HS-5 (cell line): ENCODE data around the gene HSPA1L.

ENCODE experiments used
- DNase-seq: peaks from one replicate; pipeline ENCODE4 v3.0.0-alpha.2; 2012; ENCODE audit warnings: low read depth

Gene HSPA1L

DNA sequence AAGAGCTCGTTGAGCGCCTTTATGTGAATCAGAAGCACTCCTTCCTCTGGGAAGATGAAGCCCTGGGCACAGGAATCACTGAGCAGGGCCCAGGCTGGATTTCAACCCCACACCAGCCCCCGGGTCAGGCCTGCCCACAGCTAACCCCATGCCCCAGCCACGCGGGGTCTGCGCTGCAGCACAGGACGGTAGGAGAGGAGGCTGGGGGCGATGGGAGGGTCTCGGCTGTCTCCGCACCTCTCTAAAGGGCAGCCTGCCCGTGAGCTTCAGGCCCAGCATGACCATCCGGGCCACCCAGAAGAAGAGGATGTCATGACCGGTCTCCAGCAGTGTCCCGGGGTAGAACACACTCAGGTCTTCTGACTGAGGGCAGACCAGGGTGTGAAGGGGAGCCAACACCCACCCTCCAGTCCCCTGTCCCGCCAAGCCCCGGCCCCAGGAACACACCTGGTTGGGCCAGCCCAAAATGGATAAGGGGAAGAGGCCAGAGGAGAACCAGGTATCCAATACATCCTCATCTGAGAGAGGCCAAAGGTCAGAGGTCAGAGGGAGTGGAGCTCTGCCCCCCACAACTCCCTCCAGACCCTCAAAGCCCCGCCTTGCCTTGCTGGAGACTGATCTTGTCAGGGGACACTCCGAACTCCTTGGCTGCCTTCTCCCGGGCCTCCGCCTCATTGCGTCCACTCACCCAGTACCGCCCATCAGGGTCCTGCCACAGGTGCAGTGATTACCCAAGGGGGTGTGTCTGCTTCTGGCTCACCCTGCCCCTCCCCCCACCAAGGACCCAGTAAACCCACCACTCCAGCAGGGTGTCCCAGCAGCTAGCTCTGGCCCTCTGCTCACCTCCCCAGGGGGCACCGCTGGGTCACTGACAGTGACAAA is 33.6 kb downstream of the HSPA1L start:
- no peak for DNase-seq

GRCh38 chr6:31780507-31781243 is 34.4 kb downstream of the HSPA1L start:
- no peak for DNase-seq

- DNase-seq, result no peak
Observed at GRCh38 chr6:31779908-31780307, 35.2 kb downstream of the HSPA1L start.

- DNase-seq, result no peak
Observed at GRCh38 chr6:31778999-31779885, 35.8 kb downstream of the HSPA1L start.

DNA sequence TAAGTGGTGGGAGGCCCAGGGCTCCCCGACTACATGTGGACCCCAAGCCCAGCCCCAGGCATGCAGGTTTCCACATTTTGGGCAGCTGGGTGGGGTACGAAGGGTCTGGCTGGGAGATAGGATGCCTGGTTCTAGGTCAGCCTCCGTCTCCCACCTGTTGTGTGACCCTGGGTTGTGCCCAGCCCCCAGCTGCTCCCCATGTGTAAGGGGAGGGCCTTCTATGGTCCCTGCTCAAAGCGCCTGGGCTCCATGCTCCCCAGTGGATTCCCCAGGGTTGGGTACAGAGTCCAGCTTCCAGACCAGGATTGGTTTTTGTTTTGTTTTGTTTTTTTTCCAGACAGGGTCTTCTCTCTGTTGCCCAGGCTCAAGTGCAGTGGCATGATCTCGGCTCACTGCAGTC is 36.9 kb downstream of the HSPA1L start:
- no peak for DNase-seq

DNA sequence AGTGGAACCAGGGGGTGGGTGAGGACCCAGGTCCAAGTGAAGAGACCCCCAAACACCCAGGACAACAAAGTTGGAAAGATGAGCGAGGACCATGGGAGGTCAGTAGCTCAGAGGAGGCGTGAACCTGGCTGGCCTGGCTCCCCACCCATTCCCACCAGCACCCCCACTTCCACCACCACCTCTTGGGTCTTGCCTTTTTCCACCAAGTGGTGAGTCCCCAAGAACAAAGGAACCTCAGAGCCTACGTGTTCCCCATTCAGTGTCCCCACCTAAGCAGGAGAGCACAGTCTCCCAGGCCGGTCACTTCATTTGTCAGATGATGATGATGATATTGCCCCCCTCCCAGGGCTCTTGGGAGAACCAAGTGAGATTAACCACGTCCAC is 37.4 kb downstream of the HSPA1L start:
- no peak for DNase-seq

DNA sequence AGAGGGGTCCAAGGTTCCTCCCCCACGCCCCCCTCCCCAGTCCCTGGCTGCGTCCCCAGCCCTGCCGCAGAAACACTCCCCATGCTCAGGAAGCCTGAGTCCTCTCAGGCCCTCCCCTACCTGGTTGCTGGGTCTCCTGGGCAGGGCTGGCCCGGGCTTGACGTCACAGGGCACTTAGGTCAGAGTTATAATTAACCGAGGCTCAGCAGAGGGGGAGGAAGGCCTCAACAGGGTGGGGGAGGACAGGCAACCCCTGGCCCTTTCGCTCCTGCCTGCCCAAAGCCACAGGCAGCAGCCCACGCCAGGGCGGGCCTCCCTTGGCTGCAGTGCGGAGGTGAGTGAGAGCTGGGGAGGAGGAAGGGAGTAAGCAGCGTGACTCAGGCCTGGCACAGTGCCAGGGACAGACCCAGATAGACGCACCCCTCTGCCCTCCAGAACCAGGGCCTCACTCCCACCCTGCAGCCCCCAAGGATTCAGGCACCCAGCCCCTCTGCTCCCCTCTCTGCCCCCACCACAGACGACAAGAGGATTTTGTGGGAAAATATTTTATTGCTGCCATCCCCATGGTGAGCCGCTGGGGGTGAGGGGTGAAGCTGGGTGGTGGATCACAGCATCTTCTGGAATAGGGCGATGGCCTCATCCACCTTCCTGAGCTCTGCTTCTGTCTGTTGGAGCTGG is 38.0 kb downstream of the HSPA1L start, which contains the start of gene VWA7:
VWA7 (minus strand) TSS at position 340 of the 678 bp plus-strand sequence. CDS start 549 bp downstream, outside the sequence.
- no peak for DNase-seq

DNA sequence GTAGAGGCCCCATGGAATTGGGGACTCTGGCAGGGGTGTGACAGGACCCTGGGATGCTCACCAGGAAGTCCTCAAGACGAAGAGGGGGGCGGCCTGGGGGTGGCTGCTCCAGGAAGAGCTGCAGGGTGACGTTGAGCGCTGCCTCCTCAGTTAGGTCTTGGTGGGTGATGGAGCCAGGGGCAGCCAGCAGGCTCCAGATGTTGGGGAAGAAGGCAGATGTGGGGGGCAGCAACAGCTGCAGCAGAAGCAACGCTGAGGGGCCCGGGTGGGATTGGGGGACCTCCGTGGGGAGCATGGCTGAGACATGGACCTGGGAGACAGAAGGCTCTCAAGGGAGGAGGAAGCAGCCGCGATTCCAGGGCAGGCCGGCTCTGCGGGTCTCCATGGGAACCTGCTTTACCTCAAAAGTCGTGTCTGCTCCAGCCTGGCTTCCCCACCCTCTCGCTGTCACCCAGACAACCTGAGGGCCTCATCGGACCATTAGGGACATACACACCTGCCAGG is 38.5 kb downstream of the HSPA1L start:
- DNase-seq, result no peak

DNA sequence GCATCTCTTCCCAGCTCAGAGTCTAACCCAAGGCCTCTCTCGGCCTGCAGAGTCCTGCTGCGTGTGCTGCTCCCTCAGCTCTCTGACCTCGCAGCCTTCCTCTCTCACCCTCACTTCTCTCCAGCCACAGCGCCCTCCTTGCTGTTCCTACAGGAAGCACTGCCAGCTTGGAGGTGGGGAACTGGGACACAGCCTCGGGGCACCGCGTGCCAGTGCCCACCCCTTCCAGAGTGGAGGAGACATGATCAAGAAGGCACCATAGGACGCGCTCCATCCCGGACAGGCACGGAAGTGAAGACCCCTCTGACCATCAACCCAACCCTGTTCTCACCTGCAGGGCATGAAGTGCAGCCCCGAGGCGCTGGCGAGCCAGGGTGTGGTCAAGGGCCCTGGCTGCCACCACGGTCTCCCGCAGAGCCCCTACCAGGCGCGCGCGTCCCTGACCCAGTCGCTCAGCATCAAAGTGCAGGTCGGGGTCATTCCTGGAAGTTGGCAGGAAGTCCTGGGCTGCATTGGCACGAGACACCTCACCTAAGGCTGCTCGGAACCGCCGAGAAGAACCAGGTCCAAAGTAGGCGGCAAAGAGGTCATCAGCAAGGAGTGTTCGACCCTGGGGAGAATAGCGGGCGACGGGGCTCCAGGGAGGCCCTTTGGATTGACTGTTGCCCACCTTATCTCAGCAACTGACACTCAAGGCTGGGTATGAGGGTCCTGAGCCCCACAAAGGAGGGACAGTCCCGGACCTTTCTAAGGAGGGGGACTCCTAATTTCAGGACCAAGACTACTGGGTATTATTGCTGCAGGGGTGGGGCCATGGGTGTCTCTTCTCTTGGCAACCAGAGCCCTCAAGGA is 39.2 kb downstream of the HSPA1L start:
- no peak for DNase-seq

- DNase-seq, result no peak
Observed at GRCh38 chr6:31775184-31775583, 39.9 kb downstream of the HSPA1L start.

GRCh38 chr6:31771992-31772358 is 43.1 kb downstream of the HSPA1L start:
- DNase-seq, result no peak

DNA sequence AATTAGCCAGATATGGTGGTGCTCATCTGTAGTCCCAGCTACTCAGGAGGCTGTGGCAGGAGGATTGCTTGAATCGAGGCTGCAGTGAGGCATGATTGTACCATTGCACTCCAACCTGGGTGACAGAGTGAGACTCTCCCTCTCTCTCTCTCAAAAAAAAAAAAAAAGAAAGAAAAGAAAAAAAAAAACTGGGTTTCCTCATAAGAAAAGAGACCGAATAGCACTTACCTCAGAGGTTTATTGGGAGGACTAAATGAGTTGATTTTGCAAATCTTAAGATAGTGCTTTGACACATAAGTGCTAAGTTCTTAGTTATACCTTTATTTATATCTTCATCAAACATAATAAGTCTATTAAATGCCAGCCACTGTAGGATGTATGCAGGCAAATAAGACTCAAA is 44.2 kb downstream of the HSPA1L start:
- no peak for DNase-seq

- no peak for DNase-seq
Observed at GRCh38 chr6:31769684-31770371, 45.3 kb downstream of the HSPA1L start.

DNA sequence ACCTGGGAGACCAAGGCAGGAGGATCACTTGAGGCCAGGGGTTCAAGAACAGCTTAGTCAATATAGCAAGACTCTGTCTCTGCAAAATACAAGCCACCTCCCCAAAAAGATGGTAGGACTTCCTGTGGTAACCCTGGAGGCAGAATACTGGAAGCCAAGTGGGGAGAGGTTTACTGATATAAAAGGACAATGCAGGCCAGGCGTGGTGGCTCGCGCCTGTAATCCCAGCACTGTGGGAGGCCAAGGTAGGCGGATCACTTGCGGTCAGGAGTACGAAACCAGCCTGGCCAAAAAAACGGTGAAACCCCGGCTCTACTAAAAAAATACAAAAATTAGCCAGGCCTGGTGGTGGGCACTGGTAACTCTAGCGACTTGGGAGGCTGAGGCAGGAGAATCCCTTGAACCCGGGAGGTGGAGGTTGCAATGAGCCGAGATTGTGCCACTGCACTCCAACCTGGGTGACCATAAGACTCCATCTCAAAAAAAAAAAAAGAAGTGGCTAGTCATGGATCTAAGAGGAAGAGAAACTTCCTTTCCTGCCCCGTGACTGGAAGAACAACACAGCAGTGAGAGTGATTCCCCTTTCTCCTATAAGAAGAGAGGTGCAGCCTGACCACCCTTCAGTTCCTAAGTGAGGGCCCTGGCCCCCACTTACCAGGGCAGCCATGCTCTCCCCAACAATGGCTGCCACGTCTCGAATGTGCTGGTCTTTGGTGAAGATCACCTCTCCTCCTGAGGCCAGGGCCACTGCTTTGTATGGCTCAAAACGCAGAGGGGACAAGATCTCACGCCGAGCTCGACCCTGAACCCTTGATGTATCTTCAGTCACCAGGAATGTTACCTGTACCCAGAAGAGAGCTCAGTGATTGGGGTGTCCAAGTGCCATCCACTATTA is 46.5 kb downstream of the HSPA1L start:
- DNase-seq, result no peak

- DNase-seq, result no peak
Observed at GRCh38 chr6:31767096-31767645, 47.9 kb downstream of the HSPA1L start.

DNA sequence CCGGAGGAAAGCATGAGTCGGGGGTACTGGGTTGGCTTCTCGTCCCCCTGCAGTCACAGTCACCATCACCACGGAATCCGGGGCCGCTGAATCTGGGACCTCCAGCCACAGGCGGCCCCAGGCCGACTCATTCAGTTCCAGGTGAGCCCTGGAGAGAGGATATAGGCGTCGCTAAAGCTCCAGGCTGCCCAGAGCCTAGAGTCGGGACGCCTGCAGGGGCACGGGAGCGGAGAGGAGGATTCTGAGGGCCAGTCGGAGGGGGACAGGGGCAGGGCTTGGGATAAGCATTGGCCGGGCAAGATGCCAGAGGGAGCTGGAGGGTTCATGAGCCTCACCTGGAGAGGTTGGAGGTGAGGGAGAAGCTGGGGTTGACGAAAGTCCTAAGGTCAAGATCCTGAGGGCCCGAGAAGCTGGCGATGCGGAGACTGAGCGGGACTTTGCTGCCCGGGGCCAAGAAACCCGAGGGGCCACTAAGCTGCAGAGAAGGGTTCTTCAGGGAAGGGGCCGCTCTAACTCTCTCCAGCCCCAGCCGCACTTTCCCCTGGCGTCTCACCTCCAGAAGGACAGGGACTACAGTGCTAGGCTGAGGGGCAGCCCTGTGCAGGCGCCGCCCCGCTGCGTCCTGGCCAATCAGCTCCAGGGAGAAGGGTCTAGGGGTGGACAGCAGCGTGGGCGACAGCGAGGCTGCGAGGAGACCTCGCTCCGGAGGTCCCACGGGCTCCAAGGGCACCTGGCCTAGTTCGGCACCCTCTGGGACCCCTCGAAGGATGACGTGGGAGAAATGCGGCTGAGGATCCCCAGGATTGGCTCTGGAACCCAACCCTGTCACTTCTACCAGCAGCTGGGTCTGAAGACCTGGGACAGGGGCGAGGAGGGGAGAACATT is 48.9 kb downstream of the HSPA1L start:
- no peak for DNase-seq

- DNase-seq, result no peak
Observed at GRCh38 chr6:31765559-31765909, 49.5 kb downstream of the HSPA1L start.

GRCh38 chr6:31764198-31764597 is 50.9 kb downstream of the HSPA1L start:
- DNase-seq, result no peak
